Spleen (tissue), 7 donors: ENCODE data around the gene IMMP2L.
"Not testable (repeated sequence)": the region's sequence is repeated elsewhere in the genome, so short reads cannot be mapped to it uniquely, and the experiment has no call there.

Source experiments
- POLR2A ChIP-seq, 3 donors: fragments of 450-650 bp; IDR thresholded peaks; one replicate each; pipeline ENCODE4 v1.5.1; 2017; ENCODE audit warnings: antibody characterized with exemption in 3 of 3, mild to moderate bottlenecking in 1 of 3
- TF ChIP-seq, protein P1 (sequence below), 11 experiments: fragments of 200-600 bp in 7 of 11; fragments of 450-650 bp in 4 of 11; sonication (generic) in 4 of 11; IDR thresholded peaks in 8 of 11; conservative IDR thresholded peaks in 3 of 11; 1 replicate in 7 of 11; 2 replicates in 4 of 11; pipeline versions ENCODE4 v1.4.0 to v1.8.0; 2016 to 2021; ENCODE audit warnings: antibody characterized with exemption in 11 of 11, inconsistent platforms in 4 of 11, mild to moderate bottlenecking in 1 of 11
- donor health status: DM: no; HTN: no; CAD: no; lungs with moderate emphysema.
- donor health status: DM: no; HTN: no; CAD: no.
- donor health status: DM: no; HTN: no; CAD: no.

DNA sequence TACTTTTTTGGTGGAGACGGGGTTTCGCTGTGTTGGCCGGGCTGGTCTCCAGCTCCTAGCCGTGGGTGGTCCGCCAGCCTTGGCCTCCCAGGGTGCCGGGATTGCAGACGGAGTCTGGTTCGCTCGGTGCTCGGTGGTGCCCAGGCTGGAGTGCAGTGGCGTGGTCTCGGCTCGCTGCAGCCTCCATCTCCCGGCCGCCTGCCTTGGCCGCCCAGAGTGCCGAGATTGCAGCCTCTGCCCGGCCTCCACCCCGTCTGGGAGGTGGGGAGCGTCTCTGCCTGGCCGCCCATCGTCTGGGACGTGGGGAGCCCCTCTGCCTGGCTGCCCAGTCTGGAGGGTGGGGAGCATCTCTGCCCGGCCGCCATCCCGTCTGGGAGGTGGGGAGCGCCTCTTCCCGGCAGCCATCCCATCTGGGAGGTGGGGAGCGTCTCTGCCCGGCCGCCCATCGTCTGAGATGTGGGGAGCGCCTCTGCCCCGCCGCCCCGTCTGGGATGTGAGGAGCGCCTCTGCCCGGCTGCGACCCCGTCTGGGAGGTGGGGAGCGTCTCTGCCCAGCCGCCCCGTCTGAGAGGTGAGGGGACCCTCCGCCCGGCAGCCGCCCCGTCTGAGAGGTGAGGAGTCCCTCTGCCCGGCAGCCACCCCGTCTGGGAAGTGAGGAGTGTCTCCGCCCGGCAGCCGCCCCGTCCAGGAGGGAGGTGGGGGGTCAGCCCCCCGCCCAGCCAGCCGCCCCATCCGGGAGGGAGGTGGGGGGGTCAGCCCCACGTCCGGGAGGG lies 47.4 kb upstream of the IMMP2L start:
- TF ChIP-seq, protein P1, sequence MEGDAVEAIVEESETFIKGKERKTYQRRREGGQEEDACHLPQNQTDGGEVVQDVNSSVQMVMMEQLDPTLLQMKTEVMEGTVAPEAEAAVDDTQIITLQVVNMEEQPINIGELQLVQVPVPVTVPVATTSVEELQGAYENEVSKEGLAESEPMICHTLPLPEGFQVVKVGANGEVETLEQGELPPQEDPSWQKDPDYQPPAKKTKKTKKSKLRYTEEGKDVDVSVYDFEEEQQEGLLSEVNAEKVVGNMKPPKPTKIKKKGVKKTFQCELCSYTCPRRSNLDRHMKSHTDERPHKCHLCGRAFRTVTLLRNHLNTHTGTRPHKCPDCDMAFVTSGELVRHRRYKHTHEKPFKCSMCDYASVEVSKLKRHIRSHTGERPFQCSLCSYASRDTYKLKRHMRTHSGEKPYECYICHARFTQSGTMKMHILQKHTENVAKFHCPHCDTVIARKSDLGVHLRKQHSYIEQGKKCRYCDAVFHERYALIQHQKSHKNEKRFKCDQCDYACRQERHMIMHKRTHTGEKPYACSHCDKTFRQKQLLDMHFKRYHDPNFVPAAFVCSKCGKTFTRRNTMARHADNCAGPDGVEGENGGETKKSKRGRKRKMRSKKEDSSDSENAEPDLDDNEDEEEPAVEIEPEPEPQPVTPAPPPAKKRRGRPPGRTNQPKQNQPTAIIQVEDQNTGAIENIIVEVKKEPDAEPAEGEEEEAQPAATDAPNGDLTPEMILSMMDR (IDR thresholded peaks at IDR 0.05 in 8 of 11, conservative IDR thresholded peaks at IDR 0.05 in 3 of 11) = not testable (repeated sequence)
- not testable (repeated sequence) for TF ChIP-seq POLR2A (IDR thresholded peaks at IDR 0.05)
